Measurements from ENCODE around the gene DNAH17.

The DNAH17 gene

GRCh38 chr17:78384479-78385175, 192.6 kb downstream of the DNAH17 start:
- no peak for DNase-seq

GRCh38 chr17:78383725-78384471, 193.3 kb downstream of the DNAH17 start:
- DNase-seq, result no peak

- DNase-seq, result peak; percentile 39
Observed at GRCh38 chr17:78381601-78382232, 195.5 kb downstream of the DNAH17 start.

GRCh38 chr17:78380370-78380769, 196.8 kb downstream of the DNAH17 start:
- no peak for DNase-seq

GRCh38 chr17:78379131-78379491, 198.1 kb downstream of the DNAH17 start:
- DNase-seq, result no peak

GRCh38 chr17:78378225-78379130, 198.7 kb downstream of the DNAH17 start, which contains the start of gene PGS1:
TSS of gene PGS1 (plus strand) at chr17:78378649. CDS start at chr17:78378666, 17 bp downstream.
- peak; percentile 80 for DNase-seq

- DNase-seq, result no peak
Observed at GRCh38 chr17:78377858-78378224, 199.4 kb downstream of the DNAH17 start.

GRCh38 chr17:78376161-78376560, 201.0 kb downstream of the DNAH17 start:
- DNase-seq, result no peak

- DNase-seq, result no peak
Observed at GRCh38 chr17:78375401-78376151, 201.6 kb downstream of the DNAH17 start.

- no peak for DNase-seq
Observed at GRCh38 chr17:78374631-78375274, 202.4 kb downstream of the DNAH17 start.

- peak; percentile 41 for DNase-seq
Observed at GRCh38 chr17:78374189-78374588, 203.0 kb downstream of the DNAH17 start.
